ENCODE data around the gene FBXW12. TPM values are rescaled to one million over a fixed set of nuclear protein-coding genes. Genes with fewer than 3 reads are reported as not detected.
"Not testable (repeated sequence)": the region's sequence is repeated elsewhere in the genome, so short reads cannot be mapped to it uniquely, and the experiment has no call there.

FBXW12 gene
- total RNA-seq, 1 experiment from 2014 or later: 0.74 TPM

DNA sequence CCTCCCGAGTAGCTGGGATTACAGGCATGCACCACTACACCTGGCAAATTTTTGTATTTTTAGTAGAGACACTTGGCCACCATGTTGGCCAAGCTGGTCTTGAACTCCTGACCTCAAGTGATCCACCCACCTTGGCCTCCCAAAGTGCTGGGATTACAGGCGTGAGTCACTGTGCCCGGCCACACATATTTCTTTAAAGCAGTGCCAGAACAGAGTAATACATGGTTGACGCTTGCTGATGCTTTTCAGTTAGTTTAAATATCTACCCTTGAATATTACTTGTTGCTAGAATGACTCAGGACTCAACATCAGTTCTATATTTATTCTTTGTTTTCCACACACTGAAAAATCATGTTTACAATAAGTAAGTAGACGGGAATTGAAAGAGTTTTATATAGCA lies 34.5 kb upstream of the FBXW12 start:
- H3K9me3 Mint-ChIP-seq; H3K79me2 ChIP-seq (ENCODE audit: insufficient read depth, low read length); H4K5ac ChIP-seq (ENCODE audit: insufficient read length, low read depth, low read length); H3K4me3 Mint-ChIP-seq; H3K27ac Mint-ChIP-seq; H3K27me3 ChIP-seq (ENCODE audit: insufficient read depth, low read length); H3K9ac ChIP-seq (ENCODE audit: extremely low read depth, insufficient read length, low read length); H3K4me1 ChIP-seq (ENCODE audit: insufficient read depth, low read length); H2BK12ac ChIP-seq (ENCODE audit: insufficient read length, low read depth, low read length); H2BK20ac ChIP-seq (ENCODE audit: low read depth, low read length, poor library complexity, severe bottlenecking); DNase-seq; H4K91ac ChIP-seq (ENCODE audit: insufficient read length, low read depth, low read length); H3K9me3 ChIP-seq (ENCODE audit: control insufficient read depth, low read depth, low read length); H2BK15ac ChIP-seq (ENCODE audit: low read depth, low read length); H2BK5ac ChIP-seq (ENCODE audit: insufficient read length, low read length); H3K23me2 ChIP-seq (ENCODE audit: insufficient read length, low read depth, low read length, poor library complexity, severe bottlenecking); H3K27me3 Mint-ChIP-seq (ENCODE audit: low read depth); H3K56ac ChIP-seq (ENCODE audit: insufficient read length, low read depth, low read length); H3K4ac ChIP-seq (ENCODE audit: low read depth, low read length); H3K4me2 ChIP-seq (ENCODE audit: insufficient read depth, insufficient read length, low read length); H3K4me1 Mint-ChIP-seq; H4K8ac ChIP-seq (replicated peaks; ENCODE audit: insufficient read length, low read depth, low read length); H4K20me1 ChIP-seq (ENCODE audit: control insufficient read depth, insufficient read depth, insufficient read length); H3K14ac ChIP-seq (ENCODE audit: insufficient read depth, low read length); H3K18ac ChIP-seq (ENCODE audit: insufficient read length, low read depth, low read length); H2AK5ac ChIP-seq (ENCODE audit: insufficient read length, low read length); H3K23ac ChIP-seq (ENCODE audit: insufficient read length, low read depth, low read length); H2AFZ ChIP-seq (ENCODE audit: low read length); H2BK120ac ChIP-seq (ENCODE audit: low read depth, low read length, poor library complexity, severe bottlenecking); H3K36me3 Mint-ChIP-seq (ENCODE audit: insufficient read depth in 1 of 3, low read depth in 3 of 3); H3T11ph ChIP-seq (ENCODE audit: low read length); H3K27ac ChIP-seq (ENCODE audit: insufficient read length, low read depth, low read length); H3K79me1 ChIP-seq (ENCODE audit: insufficient read depth, low read depth, low read length, poor library complexity, severe bottlenecking): not testable (repeated sequence)
- WGBS (ENCODE audit: extremely low coverage, insufficient read length, low lambda C conversion rate): no CpG with 5 or more reads among the region's 5 CpGs
